ENCODE measurements around the gene ENDOV.

DNA sequence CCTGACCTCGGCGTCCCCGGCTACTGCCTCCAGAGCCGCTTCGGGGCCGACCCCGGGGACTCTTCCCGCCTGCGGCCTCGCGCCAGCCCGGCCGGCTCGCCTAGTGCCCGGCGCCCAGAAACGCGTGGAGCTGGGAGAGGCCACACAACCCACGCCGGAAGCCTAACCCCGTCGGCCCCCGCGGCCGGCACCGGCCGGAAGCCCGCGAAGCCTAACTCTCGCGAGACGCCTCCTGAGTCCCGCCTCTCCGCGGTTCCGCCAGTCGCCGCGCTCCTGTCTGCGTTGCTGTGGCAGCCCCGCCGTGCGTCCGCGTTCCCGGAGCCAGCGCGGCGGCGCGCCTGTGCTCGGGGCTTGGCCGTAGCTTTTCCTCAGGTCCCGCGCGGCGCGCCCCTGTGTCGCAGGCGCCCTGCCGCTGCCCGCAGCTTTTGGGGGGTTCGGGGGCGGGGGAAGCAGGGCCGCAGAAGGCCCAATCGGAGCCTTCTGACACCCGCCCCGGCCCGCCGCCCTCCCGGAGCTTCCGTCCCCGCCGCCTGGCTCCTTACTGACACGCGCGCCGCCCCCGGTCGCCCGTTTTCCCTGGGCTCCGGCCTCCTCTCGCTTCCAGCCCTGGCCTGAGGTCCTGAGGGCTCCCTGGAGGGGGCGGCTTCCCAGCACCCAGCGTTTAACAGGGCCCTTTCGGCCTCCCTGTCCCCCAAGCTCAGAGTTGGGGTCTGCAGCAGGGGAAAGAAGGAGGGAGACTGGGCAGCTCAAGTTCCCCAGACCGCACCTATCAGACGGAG is 39.8 kb downstream of the ENDOV start:
- TF ChIP-seq, protein P1, sequence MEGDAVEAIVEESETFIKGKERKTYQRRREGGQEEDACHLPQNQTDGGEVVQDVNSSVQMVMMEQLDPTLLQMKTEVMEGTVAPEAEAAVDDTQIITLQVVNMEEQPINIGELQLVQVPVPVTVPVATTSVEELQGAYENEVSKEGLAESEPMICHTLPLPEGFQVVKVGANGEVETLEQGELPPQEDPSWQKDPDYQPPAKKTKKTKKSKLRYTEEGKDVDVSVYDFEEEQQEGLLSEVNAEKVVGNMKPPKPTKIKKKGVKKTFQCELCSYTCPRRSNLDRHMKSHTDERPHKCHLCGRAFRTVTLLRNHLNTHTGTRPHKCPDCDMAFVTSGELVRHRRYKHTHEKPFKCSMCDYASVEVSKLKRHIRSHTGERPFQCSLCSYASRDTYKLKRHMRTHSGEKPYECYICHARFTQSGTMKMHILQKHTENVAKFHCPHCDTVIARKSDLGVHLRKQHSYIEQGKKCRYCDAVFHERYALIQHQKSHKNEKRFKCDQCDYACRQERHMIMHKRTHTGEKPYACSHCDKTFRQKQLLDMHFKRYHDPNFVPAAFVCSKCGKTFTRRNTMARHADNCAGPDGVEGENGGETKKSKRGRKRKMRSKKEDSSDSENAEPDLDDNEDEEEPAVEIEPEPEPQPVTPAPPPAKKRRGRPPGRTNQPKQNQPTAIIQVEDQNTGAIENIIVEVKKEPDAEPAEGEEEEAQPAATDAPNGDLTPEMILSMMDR (IDR thresholded peaks at IDR 0.05): peak in 3 of 7 experiments; percentile 1 to 14 (median 10)
- peak; percentile 90 to 92 (median 91) for TF ChIP-seq POLR2A (IDR thresholded peaks at IDR 0.05)

Data from body of pancreas (tissue), 4 donors.